HL-60 (cell line): ENCODE measurements around the gene CHIT1.

ENCODE experiments used
- CTCF ChIP-seq: IDR thresholded peaks from one replicate; pipeline ENCODE4 v1.5.1; 2011; ENCODE audit warnings: low read length, control low read depth, inconsistent platforms; ENCODE audit not compliant: insufficient read depth
- POLR2AphosphoS5 ChIP-seq: IDR thresholded peaks from 2 replicates; pipeline ENCODE4 v1.6.1; 2012; ENCODE audit warnings: low read depth
- REST ChIP-seq: IDR thresholded peaks from 2 replicates; pipeline ENCODE4 v1.6.1; 2012; ENCODE audit warnings: low read depth; ENCODE audit not compliant: insufficient replicate concordance

DNA sequence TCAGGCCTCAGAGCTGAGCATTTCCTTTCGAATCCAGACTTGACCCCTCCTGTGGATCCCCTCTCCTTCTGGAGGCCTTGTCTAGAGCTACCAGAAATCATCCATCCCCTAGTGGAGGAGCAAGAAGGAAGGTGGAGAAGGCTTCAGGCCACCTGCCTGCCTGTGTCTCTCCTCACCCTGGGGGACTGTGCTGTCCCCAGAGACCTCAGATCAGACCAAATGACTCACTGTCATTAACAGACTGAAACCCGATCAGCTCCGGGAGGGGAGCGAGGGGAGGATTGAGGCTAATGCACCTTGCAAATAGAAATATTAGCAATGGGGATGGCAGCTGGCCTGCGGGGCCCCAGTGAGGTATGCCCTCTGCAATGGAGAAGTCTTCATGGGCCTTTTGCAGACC, 55.9 kb downstream of the CHIT1 start:
- no peak for TF ChIP-seq CTCF
- TF ChIP-seq POLR2AphosphoS5 = no peak
- TF ChIP-seq REST = no peak
